ENCODE measurements around the gene FAM83D. TPM values are rescaled to one million over a fixed set of nuclear protein-coding genes. Genes with fewer than 3 reads are reported as not detected.

FAM83D gene
- total and polyA plus RNA-seq, 2 of the 4 experiments (the other 2 are of a cell fraction) = 20.4 to 26.4 TPM

GRCh38 chr20:38935967-38936407 is 9.8 kb downstream of the FAM83D start:
- dilution Hi-C loops (cut with HindIII; ENCODE audit: low sequenced_read_pairs, unreplicated experiment) (no loop called here), in situ Hi-C loops (cut with MboI; ENCODE audit: low sequenced_read_pairs) (no loop called here), intact Hi-C loops (cut with micrococcal nuclease) (no loop called here)
- Histone ChIP-seq H2AFZ (replicated peaks; ENCODE audit: low read length, poor library complexity) (no peak overlapping the region), H3K9ac (ENCODE audit: low read depth, low read length) (no peak overlapping the region), H3K14ac (replicated peaks; ENCODE audit: low read depth, low read length) (peak overlapping the region; percentile 55), H3K9me1 (ENCODE audit: insufficient read depth, low read length) (peaks cover 26% of the 10 kb centered on the region), H4K5ac (ENCODE audit: low read depth, low read length) (0 out of 2 replicates have a peak overlapping the region, but pooled peaks have one; percentile 1), H2AK9ac (replicated peaks; ENCODE audit: low read depth, low read length, poor library complexity) (no peak overlapping the region), H3K4me1 (ENCODE audit: control insufficient read depth, insufficient read depth, low read length) (peaks cover 10% of the 10 kb centered on the region), H3K36me3 (ENCODE audit: control insufficient read depth, insufficient read depth, low read length) (no peaks in the 10 kb centered on the region), H3K4me3 (ENCODE audit: insufficient read depth, low read depth, low read length) (no peak overlapping the region), H3K4ac (ENCODE audit: low read depth, low read length) (peak overlapping the region; percentile 43; the same call in 1 of the 2 replicates), H3K27me3 (ENCODE audit: control insufficient read depth, insufficient read depth, low read length) (no peaks in the 10 kb centered on the region), H4K91ac (ENCODE audit: insufficient read depth, low read depth, low read length) (no peak overlapping the region), H4K20me1 (ENCODE audit: insufficient read depth, low read length) (peaks cover 6% of the 10 kb centered on the region; the same call in 1 of the 2 replicates), H3K9me3 (ENCODE audit: control insufficient read depth, insufficient read depth, low read length) (no peaks in the 10 kb centered on the region), H2BK15ac (ENCODE audit: low read depth, low read length) (no peak overlapping the region), H3K79me1 (ENCODE audit: low read depth in 1 of 2, low read length in 2 of 2) (peaks cover 48 to 79% of the 10 kb centered on the region in 2 experiments), H4K8ac (ENCODE audit: low read depth in 2 of 2, low read length in 2 of 2) (peak overlapping the region in 1 of 2 experiments; percentile 37; a peak in 2 of 4 replicates), H2BK5ac (ENCODE audit: low read depth, low read length, poor library complexity, severe bottlenecking) (peak overlapping the region; percentile 21), H3K18ac (ENCODE audit: low read depth, low read length) (no peak overlapping the region), H2BK20ac (ENCODE audit: low read depth, low read length) (no peak overlapping the region), H2BK120ac (ENCODE audit: low read depth, low read length) (no peak overlapping the region), H3K23ac (ENCODE audit: low read depth, low read length) (no peak overlapping the region), H3K27ac (ENCODE audit: insufficient read depth, low read length) (no peak overlapping the region), H3K56ac (ENCODE audit: extremely low read depth, insufficient read depth, low read length) (no peak overlapping the region), H3K4me2 (ENCODE audit: low read depth, low read length) (no peak overlapping the region), H2AK5ac (ENCODE audit: low read depth, low read length) (peak overlapping the region; percentile 40; the same call in 1 of the 2 replicates)
- BruUV-seq (replicated peaks) = no TSS peak
- ChIA-PET POLR2A (ENCODE audit: unreplicated experiment) (no interaction called here), CTCF (no interaction called here)
- ATAC-seq (ENCODE audit: low read depth) (no peak), DNase-seq (no peak)
- TF ChIP-seq MXI1 (IDR thresholded peaks at IDR 0.05; ENCODE audit: borderline replicate concordance, low read depth, low read length) (no peak), POLR2A (IDR thresholded peaks at IDR 0.05; ENCODE audit: low read depth, low read length) (no peak), RAD21 (IDR thresholded peaks at IDR 0.05; ENCODE audit: low read length) (no peak), MAZ (IDR thresholded peaks at IDR 0.05; ENCODE audit: borderline replicate concordance, low read depth, low read length) (no peak), BHLHE40 (IDR thresholded peaks at IDR 0.05; ENCODE audit: low read depth, low read length) (no peak), USF2 (IDR thresholded peaks at IDR 0.05; ENCODE audit: low read depth, low read length) (no peak), ELK1 (IDR thresholded peaks at IDR 0.05; ENCODE audit: borderline replicate concordance, low read depth, low read length) (no peak), SMC3 (IDR thresholded peaks at IDR 0.05; ENCODE audit: low read depth, low read length) (no peak), CTCF (conservative IDR thresholded peaks at IDR 0.05; ENCODE audit: low read depth, low read length) (no peak), RFX5 (IDR thresholded peaks at IDR 0.05; ENCODE audit: low read depth, low read length) (no peak), MAFK (IDR thresholded peaks at IDR 0.05; ENCODE audit: low read depth, low read length) (no peak), NFE2L2 (IDR thresholded peaks at IDR 0.05; ENCODE audit: low read depth, low read length) (no peak), FOS (IDR thresholded peaks at IDR 0.05; ENCODE audit: low read depth, low read length) (no peak), CEBPB (IDR thresholded peaks at IDR 0.05; ENCODE audit: low read depth, low read length) (no peak), RCOR1 (IDR thresholded peaks at IDR 0.05; ENCODE audit: insufficient replicate concordance, low read length) (no peak), CHD1 (IDR thresholded peaks at IDR 0.05; ENCODE audit: low read depth, low read length) (no peak)
- WGBS, 2 experiments (ENCODE audit: extremely low coverage in 2 of 2, insufficient read length in 1 of 2) = 100% methylated on average over 3 of the region's 5 CpGs; no CpG with 5 or more reads in 1 of the 2 experiments

Data from IMR-90 (cell line).